GM21360 (cell line): ENCODE results near the gene CDC42BPA.
"Not testable (repeated sequence)": the region's sequence is repeated elsewhere in the genome, so short reads cannot be mapped to it uniquely, and the experiment has no call there.

ENCODE experiments used
- ATAC-seq: cut with Tn5 transposase; IDR thresholded peaks from one replicate; pipeline ENCODE4 v1.9.1; 2021; ENCODE audit warnings: mild to moderate bottlenecking, moderate library complexity; ENCODE audit not compliant: unreplicated experiment

Gene CDC42BPA

DNA sequence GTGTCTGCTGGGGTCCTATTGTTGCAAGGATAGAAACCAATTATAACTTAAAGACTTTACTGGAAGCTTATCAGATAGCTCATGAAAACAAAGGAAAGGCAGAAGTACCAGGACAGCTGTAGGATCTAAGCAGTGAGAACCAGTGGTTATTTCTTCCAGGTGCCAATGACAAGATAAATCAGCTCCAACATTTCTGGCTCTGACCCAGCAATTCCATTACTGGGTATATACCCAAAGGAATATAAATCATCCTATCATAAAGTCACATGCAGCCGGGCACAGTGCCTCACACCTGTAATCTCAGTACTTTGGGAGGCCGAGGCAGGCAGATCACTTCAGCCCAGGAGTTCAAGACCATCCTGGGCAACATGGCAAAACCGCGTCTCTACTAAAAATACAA lies 17.8 kb upstream of the CDC42BPA start:
- ATAC-seq = not testable (repeated sequence)

GRCh38 chr1:227335242-227336020 lies 17.1 kb upstream of the CDC42BPA start:
- ATAC-seq = no peak

- no peak for ATAC-seq
These were observed 15.1 kb upstream of the CDC42BPA start for GRCh38 chr1:227333423-227333822.

- ATAC-seq = no peak
These were observed 12.2 kb upstream of the CDC42BPA start for GRCh38 chr1:227330279-227331076.

DNA sequence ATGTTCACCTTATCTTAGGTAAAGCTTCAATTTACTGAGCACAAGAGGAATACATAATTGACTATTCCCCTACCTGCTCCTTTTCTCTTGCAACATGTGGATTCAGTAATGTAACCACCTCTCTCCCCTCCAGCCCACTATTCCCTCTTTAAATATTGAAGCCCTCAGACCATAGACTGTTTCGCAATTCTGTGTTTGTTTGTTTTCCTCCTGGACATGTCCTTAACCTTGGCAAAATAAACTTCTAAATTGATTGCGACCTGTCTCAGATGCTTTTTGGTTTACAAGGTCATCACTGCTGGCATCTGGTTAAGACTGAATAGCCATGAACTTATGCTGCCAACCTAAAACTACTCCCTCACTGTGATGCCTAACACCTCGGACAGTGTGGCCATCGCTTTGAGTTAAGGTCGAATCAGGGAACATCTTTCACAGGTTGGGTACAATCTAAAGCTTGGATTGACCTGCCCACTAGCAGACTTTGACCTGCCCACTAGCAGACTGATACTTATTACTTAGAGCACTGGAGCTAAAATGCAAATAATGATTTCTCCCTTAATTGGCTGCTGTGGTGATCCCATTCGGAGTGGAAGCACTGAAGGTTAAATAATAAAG lies 10.2 kb upstream of the CDC42BPA start:
- no peak for ATAC-seq

GRCh38 chr1:227325156-227325555 lies 6.9 kb upstream of the CDC42BPA start:
- ATAC-seq = no peak

- no peak for ATAC-seq
These were observed 5.6 kb upstream of the CDC42BPA start for GRCh38 chr1:227323967-227324268.

- no peak for ATAC-seq
These were observed 5.1 kb upstream of the CDC42BPA start for GRCh38 chr1:227323171-227323966.

- no peak for ATAC-seq
These were observed 4.1 kb upstream of the CDC42BPA start for GRCh38 chr1:227322376-227322775.

DNA sequence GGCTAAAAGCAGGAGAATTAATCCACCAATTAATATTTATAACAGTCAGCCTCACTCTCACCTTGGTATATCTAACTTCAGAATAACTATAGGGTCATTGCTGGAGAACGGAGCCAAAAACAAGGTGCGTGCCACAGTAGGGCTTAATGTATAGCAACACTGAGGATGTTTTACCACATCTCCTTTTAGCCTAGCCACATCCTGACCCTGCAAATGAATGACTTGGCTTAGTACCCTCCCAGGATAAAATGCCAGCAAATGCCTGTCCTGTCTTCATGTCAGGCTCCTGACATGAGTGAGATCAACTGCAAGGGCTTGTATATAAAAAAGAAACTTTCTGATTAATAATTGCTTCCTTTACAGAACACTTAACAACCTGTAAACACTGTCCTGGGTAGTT lies 2.7 kb upstream of the CDC42BPA start:
- no peak for ATAC-seq

- no peak for ATAC-seq
These were observed 2.2 kb upstream of the CDC42BPA start for GRCh38 chr1:227320476-227320875.

- ATAC-seq = no peak
These were observed 738 bp upstream of the CDC42BPA start for GRCh38 chr1:227318853-227319607.

- ATAC-seq = no peak
These were observed 723 bp downstream of the CDC42BPA start for GRCh38 chr1:227317523-227318015.

DNA sequence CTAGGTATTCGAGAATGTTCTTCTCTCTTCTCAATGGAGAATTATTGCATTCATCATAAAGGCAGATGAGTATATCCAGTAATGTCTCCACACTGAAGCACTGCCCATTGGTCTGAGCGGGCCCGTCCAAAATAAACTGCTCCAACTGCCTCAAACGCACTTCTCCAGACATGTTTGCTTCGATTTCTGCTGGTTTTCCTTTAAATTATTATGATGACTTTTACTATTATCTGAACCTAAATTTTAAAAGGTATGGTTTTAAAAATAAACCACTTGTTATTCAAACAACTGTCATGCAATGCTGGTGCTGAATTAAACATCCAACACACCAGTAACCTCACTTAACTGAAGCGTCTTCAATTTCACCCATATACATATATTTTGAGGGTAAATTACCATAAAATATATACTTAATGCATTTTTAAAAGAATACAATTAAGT lies 1.3 kb downstream of the CDC42BPA start:
- ATAC-seq = no peak

- ATAC-seq = no peak
These were observed 1.8 kb downstream of the CDC42BPA start for GRCh38 chr1:227316456-227316855.

DNA sequence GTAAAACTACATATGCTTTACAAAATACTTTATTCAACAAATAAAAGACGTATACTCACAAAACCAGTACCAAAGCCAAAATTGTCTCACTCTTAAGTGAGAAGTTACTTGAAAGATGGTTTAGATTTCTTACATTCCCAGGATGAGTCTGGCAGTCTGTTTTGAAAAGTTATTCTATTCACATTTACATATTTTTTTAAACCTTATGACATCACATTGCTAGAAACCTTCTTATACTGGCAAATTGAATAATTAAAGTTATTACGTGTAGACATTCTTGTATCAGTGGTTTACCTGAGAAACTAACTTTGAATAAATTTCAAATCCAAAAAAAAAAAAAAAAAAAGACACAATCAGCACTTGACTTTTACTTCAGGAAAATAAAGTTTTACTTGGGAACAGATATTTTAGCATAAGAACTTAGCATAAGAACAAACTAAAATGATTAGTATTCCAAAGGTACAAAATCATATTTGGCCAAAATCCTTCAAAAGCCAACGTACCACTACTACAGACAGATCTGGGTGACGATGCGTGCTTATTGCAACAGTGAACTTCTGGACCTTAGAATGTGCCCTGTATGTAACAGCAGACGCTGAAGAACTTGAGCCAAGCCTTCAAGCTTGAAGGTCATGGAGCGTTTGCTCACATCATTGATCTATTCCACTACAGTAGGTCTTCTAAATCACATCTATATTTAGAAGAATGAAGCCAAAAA lies 2.5 kb downstream of the CDC42BPA start:
- ATAC-seq = no peak

GRCh38 chr1:227314014-227314848 lies 4.1 kb downstream of the CDC42BPA start:
- ATAC-seq = no peak

- no peak for ATAC-seq
These were observed 5.8 kb downstream of the CDC42BPA start for GRCh38 chr1:227312361-227313025.
